ENCODE data around the gene PYY. TPM values are rescaled to one million over a fixed set of nuclear protein-coding genes. Genes with fewer than 3 reads are reported as not detected.

PYY gene
- total RNA-seq, 2 donors from 2014 or later, result not detected

- no peak overlapping the region for H3K4me3 ChIP-seq
- H3K27me3 ChIP-seq, result peaks cover 0 to 19% of the 10 kb centered on the region in 2 donors
- peaks cover 25% of the 10 kb centered on the region for H3K4me1 ChIP-seq
- ATAC-seq, result no peak
- WGBS, 2 donors, result 44 to 52% methylated on average over 7 of the region's 7 CpGs
- TF ChIP-seq, protein P1, sequence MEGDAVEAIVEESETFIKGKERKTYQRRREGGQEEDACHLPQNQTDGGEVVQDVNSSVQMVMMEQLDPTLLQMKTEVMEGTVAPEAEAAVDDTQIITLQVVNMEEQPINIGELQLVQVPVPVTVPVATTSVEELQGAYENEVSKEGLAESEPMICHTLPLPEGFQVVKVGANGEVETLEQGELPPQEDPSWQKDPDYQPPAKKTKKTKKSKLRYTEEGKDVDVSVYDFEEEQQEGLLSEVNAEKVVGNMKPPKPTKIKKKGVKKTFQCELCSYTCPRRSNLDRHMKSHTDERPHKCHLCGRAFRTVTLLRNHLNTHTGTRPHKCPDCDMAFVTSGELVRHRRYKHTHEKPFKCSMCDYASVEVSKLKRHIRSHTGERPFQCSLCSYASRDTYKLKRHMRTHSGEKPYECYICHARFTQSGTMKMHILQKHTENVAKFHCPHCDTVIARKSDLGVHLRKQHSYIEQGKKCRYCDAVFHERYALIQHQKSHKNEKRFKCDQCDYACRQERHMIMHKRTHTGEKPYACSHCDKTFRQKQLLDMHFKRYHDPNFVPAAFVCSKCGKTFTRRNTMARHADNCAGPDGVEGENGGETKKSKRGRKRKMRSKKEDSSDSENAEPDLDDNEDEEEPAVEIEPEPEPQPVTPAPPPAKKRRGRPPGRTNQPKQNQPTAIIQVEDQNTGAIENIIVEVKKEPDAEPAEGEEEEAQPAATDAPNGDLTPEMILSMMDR (IDR thresholded peaks at IDR 0.05), result no peak
- TF ChIP-seq POLR2A (IDR thresholded peaks at IDR 0.05), result no peak
- no peak overlapping the region for H3K27ac ChIP-seq
- H3K9me3 ChIP-seq, result no peaks in the 10 kb centered on the region
- no peaks in the 10 kb centered on the region for H3K36me3 ChIP-seq (replicated peaks in 1 of 2; ENCODE audit: insufficient read depth in 1 of 2, low read depth in 2 of 2)
- intact Hi-C loops (cut with DNase I), result no loop called here
- no peak for DNase-seq
Observed at GRCh38 chr17:43909537-43910231, 44.1 kb downstream of the PYY start.

GRCh38 chr17:43907998-43908721, 45.6 kb downstream of the PYY start:
- Histone ChIP-seq H3K9me3 (no peaks in the 10 kb centered on the region), H3K36me3 (replicated peaks in 1 of 2; ENCODE audit: insufficient read depth in 1 of 2, low read depth in 2 of 2) (no peaks in the 10 kb centered on the region), H3K27me3 (peaks cover 0 to 19% of the 10 kb centered on the region in 2 donors), H3K27ac (peak overlapping the region in 2 of 4 donors; percentile 33 to 51), H3K4me3 (no peak overlapping the region), H3K4me1 (peaks cover 25% of the 10 kb centered on the region)
- ATAC-seq (peak; percentile 32), DNase-seq (peak in 3 of 4 donors; percentile 46 to 61 (median 54))
- intact Hi-C loops (cut with DNase I), result no loop called here
- WGBS, 2 donors, result 46 to 61% methylated on average over 26 of the region's 26 CpGs
- TF ChIP-seq, protein P1 (IDR thresholded peaks at IDR 0.05), result no peak
- TF ChIP-seq POLR2A (IDR thresholded peaks at IDR 0.05), result no peak

DNA sequence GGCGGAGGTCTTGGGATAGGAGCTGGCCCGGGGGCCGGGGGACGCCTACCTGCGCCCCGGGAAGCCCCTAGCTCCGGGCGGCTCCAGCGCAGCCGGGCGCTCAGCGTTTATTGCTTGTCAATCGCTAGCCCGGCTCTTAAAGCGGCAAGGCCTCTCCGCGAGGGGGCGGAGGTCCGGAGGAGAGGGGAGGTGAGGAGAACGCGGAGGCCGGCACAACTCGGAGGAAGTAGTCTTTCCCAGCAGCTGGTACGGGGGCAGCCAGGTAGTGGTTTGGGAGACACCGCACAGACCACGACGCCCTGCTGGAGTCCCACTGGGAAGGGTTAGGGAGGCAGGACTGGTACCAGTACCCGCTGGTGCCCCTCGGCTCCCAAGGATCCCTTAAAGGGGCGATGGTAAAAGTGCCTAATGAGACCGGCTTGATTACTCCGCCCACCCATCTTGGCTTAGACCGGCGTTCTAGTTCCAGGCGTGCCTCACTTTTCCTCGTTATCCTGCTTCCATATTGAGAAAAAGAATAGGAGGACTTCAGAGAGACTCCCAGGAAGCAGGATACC, 46.2 kb downstream of the PYY start, which contains the start of gene MPP2:
TSS of gene MPP2 (minus strand) at position 112 of the 557 bp plus-strand sequence. CDS start 3,076 bp downstream, outside the sequence.
- Histone ChIP-seq H3K36me3 (replicated peaks in 1 of 2; ENCODE audit: insufficient read depth in 1 of 2, low read depth in 2 of 2) (no peaks in the 10 kb centered on the region), H3K4me3 (peak within 1 kb of the TSS; percentile 35 to 53), H3K9me3 (no peaks in the 10 kb centered on the region), H3K27ac (peak within 1 kb of the TSS in 3 of 4 donors; percentile 33 to 51 (median 39)), H3K27me3 (peaks cover 0 to 19% of the 10 kb centered on the region in 2 donors), H3K4me1 (peaks cover 25% of the 10 kb centered on the region)
- TF ChIP-seq, protein P1 (IDR thresholded peaks at IDR 0.05), result peak in 6 of 7 experiments; percentile 9 to 44 (median 32)
- TF ChIP-seq POLR2A (IDR thresholded peaks at IDR 0.05), result peak in 1 of 3 donors; percentile 54
- intact Hi-C loops (cut with DNase I), result no loop called here
- DNase-seq, result peak; percentile 53 to 83 (median 68)
- 3 to 14% methylated on average over 32 to 36 of the region's 36 CpGs for WGBS, 2 donors
- peak; percentile 41 for ATAC-seq

- TF ChIP-seq, protein P1 (IDR thresholded peaks at IDR 0.05), result no peak
- TF ChIP-seq POLR2A (IDR thresholded peaks at IDR 0.05), result no peak
- Histone ChIP-seq H3K27ac (peak overlapping the region in 3 of 4 donors; percentile 33 to 51 (median 39)), H3K36me3 (replicated peaks in 1 of 2; ENCODE audit: insufficient read depth in 1 of 2, low read depth in 2 of 2) (no peaks in the 10 kb centered on the region), H3K4me3 (peak overlapping the region; percentile 35 to 53), H3K9me3 (no peaks in the 10 kb centered on the region), H3K27me3 (peaks cover 0 to 19% of the 10 kb centered on the region in 2 donors), H3K4me1 (peaks cover 25% of the 10 kb centered on the region)
- DNase-seq, result peak in 1 of 4 donors; percentile 22
- WGBS, 2 donors, result 0 to 7% methylated on average over 9 to 25 of the region's 29 CpGs
- intact Hi-C loops (cut with DNase I), result no loop called here
- ATAC-seq, result peak; percentile 8
Observed at GRCh38 chr17:43906951-43907424, 46.8 kb downstream of the PYY start.
